Neural cell (in vitro differentiated cells): Measurements from ENCODE around the gene MAPK9. TPM values are rescaled to one million over a fixed set of nuclear protein-coding genes. Genes with fewer than 3 reads are reported as not detected.

Experiments
- H2AFZ ChIP-seq: fragments of 200-600, 300-800 bp; sonication (generic), shearing (Covaris generic); 2 replicates; pipeline ENCODE4 v1.6.0; 2014; ENCODE audit warnings: low read depth, mild to moderate bottlenecking, antibody characterized with exemption, low read length, moderate library complexity
- H3F3A ChIP-seq: fragments of 200-600 bp; shearing (Covaris generic); 2 replicates; pipeline ENCODE4 v1.6.1; 2016; ENCODE audit warnings: mild to moderate bottlenecking, moderate library complexity, mixed read lengths, antibody characterized with exemption, low read length; ENCODE audit not compliant: insufficient read depth, poor library complexity, severe bottlenecking
- H3K27ac ChIP-seq: fragments of 200-600, 300-800 bp; sonication (generic), shearing (Covaris generic); 2 replicates; pipeline ENCODE4 v1.5.1; 2014; ENCODE audit warnings: mild to moderate bottlenecking, low read length, moderate library complexity
- H3K27me3 ChIP-seq: fragments of 300-800, 200-600 bp; sonication (generic), shearing (Covaris generic); 2 replicates; pipeline ENCODE4 v1.6.0; 2014; ENCODE audit warnings: mild to moderate bottlenecking, low read depth, low read length, moderate library complexity; ENCODE audit not compliant: insufficient read depth
- H3K36me3 ChIP-seq: fragments of 300-800, 200-600 bp; sonication (generic), shearing (Covaris generic); 2 replicates; pipeline ENCODE4 v1.5.1; 2014; ENCODE audit warnings: mild to moderate bottlenecking, antibody characterized with exemption, low read length, moderate library complexity; ENCODE audit not compliant: insufficient read depth
- H3K4me2 ChIP-seq: fragments of 300-800, 200-600 bp; sonication (generic), shearing (Covaris generic); 2 replicates; pipeline ENCODE4 v1.6.0; 2014; ENCODE audit warnings: mild to moderate bottlenecking, low read length
- H3K4me3 ChIP-seq: fragments of 300-800, 200-600 bp; sonication (generic), shearing (Covaris generic); 2 replicates; pipeline ENCODE4 v1.5.1; 2014; ENCODE audit warnings: mild to moderate bottlenecking, low read length, moderate library complexity
- H3K79me2 ChIP-seq: fragments of 200-600 bp; shearing (Covaris generic); replicated peaks from 2 replicates; pipeline ENCODE4 v1.6.0; 2014; ENCODE audit warnings: mild to moderate bottlenecking, low read length, moderate library complexity; ENCODE audit not compliant: insufficient read depth
- H3K9ac ChIP-seq: fragments of 300-800, 200-600 bp; sonication (generic), shearing (Covaris generic); 2 replicates; pipeline ENCODE4 v1.6.1; 2016; ENCODE audit warnings: mild to moderate bottlenecking, low read length, mixed read lengths
- H3K9me2 ChIP-seq: fragments of 200-600 bp; shearing (Covaris generic); 2 replicates; pipeline ENCODE4 v1.6.1; 2016; ENCODE audit warnings: mild to moderate bottlenecking, low read length, mixed read lengths; ENCODE audit not compliant: insufficient read depth
- H3K9me3 ChIP-seq: fragments of 200-600, 300-800 bp; sonication (generic), shearing (Covaris generic); 2 replicates; pipeline ENCODE4 v1.6.1; 2016; ENCODE audit warnings: mild to moderate bottlenecking, mixed run types, low read length, moderate library complexity, mixed read lengths
- H4K20me1 ChIP-seq: fragments of 200-600 bp; shearing (Covaris generic); 2 replicates; pipeline ENCODE4 v1.6.1; 2016; ENCODE audit warnings: mild to moderate bottlenecking, mixed run types; ENCODE audit not compliant: insufficient read depth
- CTCF ChIP-seq: fragments of 450-650 bp; IDR thresholded peaks from 2 replicates; pipeline ENCODE4 v1.5.1; 2014; ENCODE audit warnings: antibody characterized with exemption, mild to moderate bottlenecking, moderate library complexity; ENCODE audit not compliant: poor library complexity, severe bottlenecking
- EP300 ChIP-seq: fragments of 450-650 bp; conservative IDR thresholded peaks from 2 replicates; pipeline ENCODE4 v1.6.1; 2014; ENCODE audit warnings: antibody characterized with exemption, mild to moderate bottlenecking, moderate library complexity; ENCODE audit not compliant: poor library complexity, severe bottlenecking
- EZH2 ChIP-seq: fragments of 200-600, 300-800 bp; shearing (Covaris generic), sonication (generic); IDR thresholded peaks from 2 replicates; pipeline ENCODE4 v1.6.1; 2014; ENCODE audit warnings: antibody characterized with exemption, low read length, borderline replicate concordance, mild to moderate bottlenecking; ENCODE audit not compliant: insufficient read depth, poor library complexity, severe bottlenecking
- MXI1 ChIP-seq: fragments of 450-650 bp; conservative IDR thresholded peaks from 2 replicates; pipeline ENCODE4 v1.6.1; 2014; ENCODE audit warnings: antibody characterized with exemption, mild to moderate bottlenecking; ENCODE audit not compliant: poor library complexity, severe bottlenecking
- POLR2AphosphoS5 ChIP-seq: IDR thresholded peaks from 2 replicates; pipeline ENCODE4 v1.6.1; 2012
- RAD21 ChIP-seq: fragments of 450-650 bp; conservative IDR thresholded peaks from 2 replicates; pipeline ENCODE4 v1.6.1; 2014; ENCODE audit warnings: antibody characterized with exemption, mild to moderate bottlenecking, moderate library complexity
- SMC3 ChIP-seq: fragments of 450-650 bp; conservative IDR thresholded peaks from 2 replicates; pipeline ENCODE4 v1.6.1; 2014; ENCODE audit warnings: antibody characterized with exemption, mild to moderate bottlenecking, moderate library complexity; ENCODE audit not compliant: poor library complexity
- TAF1 ChIP-seq: IDR thresholded peaks from 2 replicates; pipeline ENCODE4 v1.6.1; 2012; ENCODE audit warnings: low read depth
- polyA plus RNA-seq: library from polyadenylated mRNA; depleted of rRNA; stranded (reverse); fragments of >200 nt; gene quantifications from 2 replicates; pipeline ENCODE4 v1.2.3, GENCODE V29; 2014
- TF ChIP-seq, protein P1 (sequence below): IDR thresholded peaks from 2 replicates; pipeline ENCODE4 v1.6.1; 2012; ENCODE audit warnings: borderline replicate concordance

Gene MAPK9
- polyA plus RNA-seq, 1 donor from 2014 or later: 73.9 TPM

DNA sequence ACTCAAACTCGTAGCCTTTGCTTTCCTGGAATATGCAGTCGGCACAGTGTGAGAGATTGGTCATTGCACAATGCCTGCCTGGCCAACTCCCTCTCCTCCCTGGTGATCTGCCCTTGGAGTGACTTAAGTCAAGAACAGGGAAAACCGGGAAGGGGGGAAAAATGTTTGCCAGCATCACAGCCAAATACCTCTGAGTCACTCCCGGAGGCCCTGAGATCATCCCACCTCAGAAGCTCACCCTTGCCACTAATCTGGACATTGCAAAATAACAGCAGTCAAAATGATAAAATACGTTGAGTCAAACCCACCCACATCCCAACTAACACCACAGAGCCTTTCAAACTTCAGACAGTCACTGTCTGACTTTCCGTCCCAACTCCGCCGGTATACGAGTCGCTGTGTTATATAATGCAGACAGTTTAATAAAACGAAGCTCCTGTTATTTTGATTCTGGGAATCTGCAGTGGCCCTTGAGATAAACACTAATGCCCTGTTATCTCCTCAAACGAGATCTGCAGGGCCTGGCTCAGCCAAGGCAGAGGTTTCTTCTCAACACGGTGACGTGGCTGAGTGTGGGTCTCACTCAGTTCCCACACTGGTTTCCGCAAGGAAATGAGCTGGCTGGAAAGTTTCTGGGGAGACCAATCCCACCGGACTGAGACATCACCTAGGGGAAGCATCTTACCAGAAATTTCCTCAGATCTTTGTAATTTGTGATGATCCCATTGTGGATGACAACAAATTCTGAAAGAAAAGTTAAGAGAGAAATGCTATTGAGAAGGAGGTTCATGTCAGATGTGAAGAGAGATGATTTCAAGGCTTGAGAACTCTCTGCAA, 39.1 kb upstream of the MAPK9 start:
- H3K79me2 ChIP-seq: no peaks in the 10 kb centered on the region
- TF ChIP-seq SMC3: no peak
- no peak for TF ChIP-seq RAD21
- TF ChIP-seq EP300: no peak
- no peak for TF ChIP-seq CTCF
- TF ChIP-seq POLR2AphosphoS5: no peak
- no peak for TF ChIP-seq EZH2
- TF ChIP-seq MXI1: no peak
- TF ChIP-seq, protein P1, sequence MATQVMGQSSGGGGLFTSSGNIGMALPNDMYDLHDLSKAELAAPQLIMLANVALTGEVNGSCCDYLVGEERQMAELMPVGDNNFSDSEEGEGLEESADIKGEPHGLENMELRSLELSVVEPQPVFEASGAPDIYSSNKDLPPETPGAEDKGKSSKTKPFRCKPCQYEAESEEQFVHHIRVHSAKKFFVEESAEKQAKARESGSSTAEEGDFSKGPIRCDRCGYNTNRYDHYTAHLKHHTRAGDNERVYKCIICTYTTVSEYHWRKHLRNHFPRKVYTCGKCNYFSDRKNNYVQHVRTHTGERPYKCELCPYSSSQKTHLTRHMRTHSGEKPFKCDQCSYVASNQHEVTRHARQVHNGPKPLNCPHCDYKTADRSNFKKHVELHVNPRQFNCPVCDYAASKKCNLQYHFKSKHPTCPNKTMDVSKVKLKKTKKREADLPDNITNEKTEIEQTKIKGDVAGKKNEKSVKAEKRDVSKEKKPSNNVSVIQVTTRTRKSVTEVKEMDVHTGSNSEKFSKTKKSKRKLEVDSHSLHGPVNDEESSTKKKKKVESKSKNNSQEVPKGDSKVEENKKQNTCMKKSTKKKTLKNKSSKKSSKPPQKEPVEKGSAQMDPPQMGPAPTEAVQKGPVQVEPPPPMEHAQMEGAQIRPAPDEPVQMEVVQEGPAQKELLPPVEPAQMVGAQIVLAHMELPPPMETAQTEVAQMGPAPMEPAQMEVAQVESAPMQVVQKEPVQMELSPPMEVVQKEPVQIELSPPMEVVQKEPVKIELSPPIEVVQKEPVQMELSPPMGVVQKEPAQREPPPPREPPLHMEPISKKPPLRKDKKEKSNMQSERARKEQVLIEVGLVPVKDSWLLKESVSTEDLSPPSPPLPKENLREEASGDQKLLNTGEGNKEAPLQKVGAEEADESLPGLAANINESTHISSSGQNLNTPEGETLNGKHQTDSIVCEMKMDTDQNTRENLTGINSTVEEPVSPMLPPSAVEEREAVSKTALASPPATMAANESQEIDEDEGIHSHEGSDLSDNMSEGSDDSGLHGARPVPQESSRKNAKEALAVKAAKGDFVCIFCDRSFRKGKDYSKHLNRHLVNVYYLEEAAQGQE: no peak
- no peak for TF ChIP-seq TAF1
- no peaks in the 10 kb centered on the region for H3K27me3 ChIP-seq
- H3K4me3 ChIP-seq: no peak overlapping the region
- no peaks in the 10 kb centered on the region for H4K20me1 ChIP-seq
- H3F3A ChIP-seq: no peaks in the 10 kb centered on the region
- no peak overlapping the region for H3K9ac ChIP-seq
- H3K9me2 ChIP-seq: no peaks in the 10 kb centered on the region
- no peak overlapping the region for H3K4me2 ChIP-seq
- no peaks in the 10 kb centered on the region for H3K36me3 ChIP-seq
- no peak overlapping the region for H2AFZ ChIP-seq
- H3K27ac ChIP-seq: no peak overlapping the region
- no peaks in the 10 kb centered on the region for H3K9me3 ChIP-seq

DNA sequence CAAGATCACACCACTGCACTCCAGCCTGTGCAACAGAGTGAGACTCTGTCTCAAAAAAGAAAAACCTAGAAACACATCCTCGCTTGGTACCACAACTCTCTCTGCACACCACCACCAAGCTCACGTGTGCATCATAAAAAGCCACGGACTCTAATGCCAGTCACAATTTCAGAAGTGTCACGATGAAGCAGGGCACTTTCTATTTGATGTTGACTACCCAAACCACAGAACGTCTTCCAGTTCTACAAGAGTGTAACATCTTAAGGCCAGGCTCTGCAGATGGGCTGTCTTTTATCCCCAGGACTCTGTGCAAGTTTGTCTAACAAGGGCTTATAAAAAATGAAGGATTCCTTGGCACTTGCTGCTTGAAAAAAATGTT, 38.4 kb upstream of the MAPK9 start:
- no peaks in the 10 kb centered on the region for H3K27me3 ChIP-seq
- H3K36me3 ChIP-seq: no peaks in the 10 kb centered on the region
- H2AFZ ChIP-seq: no peak overlapping the region
- H4K20me1 ChIP-seq: no peaks in the 10 kb centered on the region
- TF ChIP-seq POLR2AphosphoS5: no peak
- no peak for TF ChIP-seq MXI1
- TF ChIP-seq RAD21: no peak
- TF ChIP-seq TAF1: no peak
- TF ChIP-seq, protein P1: no peak
- no peak for TF ChIP-seq CTCF
- TF ChIP-seq SMC3: no peak
- no peak for TF ChIP-seq EZH2
- TF ChIP-seq EP300: no peak
- H3K9me3 ChIP-seq: no peaks in the 10 kb centered on the region
- H3K4me2 ChIP-seq: no peak overlapping the region
- no peaks in the 10 kb centered on the region for H3F3A ChIP-seq
- H3K79me2 ChIP-seq: no peaks in the 10 kb centered on the region
- H3K9ac ChIP-seq: no peak overlapping the region
- H3K4me3 ChIP-seq: no peak overlapping the region
- no peak overlapping the region for H3K27ac ChIP-seq
- no peaks in the 10 kb centered on the region for H3K9me2 ChIP-seq
